GOT3 (cell line): ENCODE measurements around the gene ZNF516.
"Not testable (repeated sequence)": the region's sequence is repeated elsewhere in the genome, so short reads cannot be mapped to it uniquely, and the experiment has no call there.

Source experiments
- DNase-seq: peaks from one replicate; lab custom pipeline; 2025; ENCODE audit warnings: mixed read lengths; lab: John Stamatoyannopoulos, UW

The ZNF516 gene

DNA sequence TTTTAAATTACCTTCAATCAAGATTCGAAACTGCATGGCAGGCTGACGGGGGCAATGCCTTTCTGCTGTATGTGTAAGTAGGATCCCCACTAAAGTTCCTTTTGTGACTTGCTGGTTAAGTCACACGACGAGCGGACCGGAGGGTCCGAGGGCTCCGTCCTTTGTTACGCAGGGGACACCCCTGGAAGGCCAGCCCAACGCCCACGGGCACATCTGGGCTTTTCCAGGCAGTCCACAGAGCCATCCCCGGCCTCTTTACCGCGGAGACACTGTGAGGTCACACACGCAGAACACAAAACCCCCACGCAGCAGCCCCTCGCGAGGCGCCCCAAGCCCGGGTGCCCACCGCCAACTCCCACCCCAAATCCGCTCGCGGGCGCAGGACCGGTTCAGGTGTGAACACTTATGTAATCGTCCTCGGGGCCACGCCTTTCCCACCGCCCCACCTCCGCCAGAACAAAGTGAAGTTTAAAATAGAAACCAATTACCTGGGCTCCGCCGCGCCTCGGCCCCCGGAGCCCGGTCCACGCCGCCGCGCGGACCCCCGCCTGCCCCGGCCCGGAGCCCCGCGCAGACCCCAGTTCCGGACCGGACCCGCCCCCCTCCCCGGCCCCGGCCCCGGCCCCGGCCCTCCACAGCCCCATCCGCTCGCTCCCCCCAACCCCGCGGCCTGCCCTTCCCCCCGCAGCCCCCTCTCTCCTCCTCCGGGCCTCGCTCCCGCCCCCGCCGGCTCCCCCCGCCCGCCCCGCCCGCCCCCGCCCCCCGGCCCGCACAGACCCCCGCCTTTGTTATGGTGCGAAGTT lies 4.2 kb downstream of the ZNF516 start:
- no peak for DNase-seq

GRCh38 chr18:76490033-76490432 lies 5.0 kb downstream of the ZNF516 start:
- DNase-seq = no peak

DNA sequence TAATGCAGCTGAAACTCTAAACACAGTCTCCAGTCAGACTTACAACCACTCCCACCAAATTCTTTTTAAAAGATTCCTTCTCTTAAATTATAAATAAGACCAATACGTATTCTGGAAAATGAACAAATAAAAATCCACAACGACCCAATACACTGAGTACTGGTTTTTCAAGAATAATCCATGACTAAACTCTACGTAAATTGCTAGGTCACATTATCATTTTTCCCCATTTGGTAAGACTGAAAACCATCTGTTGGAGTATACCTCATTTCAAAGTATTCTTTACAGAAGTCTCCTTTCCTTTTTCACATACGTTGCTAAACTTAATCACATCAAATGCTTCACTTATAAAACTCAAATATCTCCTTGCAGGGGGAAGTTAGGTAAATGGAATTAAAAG lies 6.0 kb downstream of the ZNF516 start:
- no peak for DNase-seq

GRCh38 chr18:76488190-76488589 lies 6.9 kb downstream of the ZNF516 start:
- DNase-seq = no peak

DNA sequence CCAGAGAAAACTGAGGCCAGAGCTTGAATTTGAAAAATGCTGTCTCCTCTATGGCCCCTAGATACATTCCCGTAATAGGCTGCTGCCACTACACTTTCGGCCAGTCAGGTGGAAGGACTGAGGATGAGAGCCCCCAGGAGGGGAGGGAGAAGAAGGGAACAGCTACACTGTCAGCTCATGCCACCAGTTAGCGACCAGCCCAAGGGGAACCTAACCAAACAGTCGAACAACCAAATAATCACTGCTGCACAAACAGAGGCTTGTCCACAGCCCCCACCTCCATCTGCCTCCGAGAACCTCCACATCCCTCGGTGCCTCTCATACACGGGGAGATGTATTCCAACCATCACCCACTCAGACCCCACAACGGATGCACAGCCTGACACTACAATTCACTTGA lies 7.3 kb downstream of the ZNF516 start:
- no peak for DNase-seq

GRCh38 chr18:76487070-76487469 lies 8.0 kb downstream of the ZNF516 start:
- DNase-seq = no peak

DNA sequence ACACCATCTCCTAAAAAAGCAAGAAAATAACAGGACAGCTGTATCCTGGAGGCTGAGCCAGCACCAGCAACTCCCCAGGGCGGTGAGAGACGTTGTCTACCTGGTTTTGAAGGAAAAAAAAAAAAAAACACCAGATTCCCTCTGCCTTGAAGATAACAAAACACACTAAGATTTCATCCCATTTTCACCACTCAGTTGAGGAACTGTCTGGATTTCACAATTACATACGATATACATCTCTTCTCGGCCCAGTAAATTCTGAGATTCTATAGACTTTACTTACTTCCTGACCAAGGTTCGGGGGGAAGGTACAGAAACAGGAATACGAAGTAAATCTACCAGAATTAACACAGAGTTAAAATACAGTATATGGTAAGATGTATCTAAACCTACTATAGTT lies 8.5 kb downstream of the ZNF516 start:
- no peak for DNase-seq

DNA sequence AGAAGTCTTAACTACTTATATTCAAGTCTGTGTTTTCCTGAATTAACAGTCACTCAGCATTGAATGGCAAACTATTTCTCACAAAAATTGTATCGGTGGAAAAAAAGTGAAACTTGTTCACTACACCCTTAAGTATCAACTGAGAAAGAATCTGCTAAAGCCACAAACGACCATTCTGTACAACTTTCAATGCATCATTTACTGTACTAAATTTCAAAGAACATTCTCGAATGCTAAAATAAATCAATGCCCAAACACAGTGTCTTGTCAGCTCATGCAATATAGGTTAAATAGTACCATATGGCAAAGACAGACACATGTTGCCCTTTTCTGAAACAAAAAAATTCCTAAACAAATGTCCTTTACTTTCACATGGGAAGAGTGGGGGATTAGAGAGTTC lies 9.0 kb downstream of the ZNF516 start:
- no peak for DNase-seq

DNA sequence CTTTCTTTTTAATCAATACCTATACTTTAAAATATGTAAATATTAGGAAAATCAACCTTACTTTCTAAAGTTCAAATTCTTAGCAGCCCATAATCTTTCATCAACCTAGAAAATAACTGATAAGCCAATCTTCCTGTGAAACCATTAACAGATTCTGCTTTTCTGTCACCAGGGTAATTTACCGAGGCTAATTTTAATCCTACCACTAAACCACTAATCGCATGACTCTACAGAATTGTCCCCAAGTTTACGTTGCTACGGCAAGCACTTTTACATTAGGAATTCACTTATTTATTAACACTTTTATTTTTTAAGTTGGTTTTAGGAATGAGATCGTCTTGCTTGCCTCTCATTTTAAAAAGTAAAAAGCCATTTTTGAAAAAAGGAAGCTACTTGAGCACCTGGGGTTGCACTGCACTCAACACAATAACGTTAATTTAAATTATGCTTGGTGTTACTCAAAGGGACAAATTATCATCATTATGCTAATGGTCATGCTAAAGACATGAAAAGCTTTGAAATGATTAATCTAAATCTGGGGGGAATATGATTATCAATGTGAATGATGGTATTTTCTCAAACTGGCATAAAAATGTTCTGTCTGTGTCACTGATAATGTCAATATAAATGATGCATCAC lies 10.2 kb downstream of the ZNF516 start:
- no peak for DNase-seq

DNA sequence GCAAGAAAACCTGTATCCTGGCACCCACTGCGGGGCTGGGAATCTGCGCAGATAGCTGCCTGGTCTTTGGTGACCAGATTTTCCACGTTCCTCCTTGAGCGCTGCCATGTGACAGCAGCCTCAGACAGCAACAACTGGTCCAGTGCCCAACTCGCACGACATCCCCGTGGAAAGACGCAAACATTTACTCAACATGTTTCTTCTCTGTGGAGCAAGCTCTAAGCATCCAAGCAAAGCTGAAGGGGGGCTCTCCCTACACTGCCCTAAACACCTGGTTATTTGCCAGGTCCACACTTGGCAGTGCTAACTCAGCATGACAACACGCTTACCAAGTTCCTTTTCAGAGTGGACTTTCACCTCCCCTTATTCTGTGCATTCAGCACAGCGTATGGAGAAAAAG lies 11.3 kb downstream of the ZNF516 start:
- no peak for DNase-seq

DNA sequence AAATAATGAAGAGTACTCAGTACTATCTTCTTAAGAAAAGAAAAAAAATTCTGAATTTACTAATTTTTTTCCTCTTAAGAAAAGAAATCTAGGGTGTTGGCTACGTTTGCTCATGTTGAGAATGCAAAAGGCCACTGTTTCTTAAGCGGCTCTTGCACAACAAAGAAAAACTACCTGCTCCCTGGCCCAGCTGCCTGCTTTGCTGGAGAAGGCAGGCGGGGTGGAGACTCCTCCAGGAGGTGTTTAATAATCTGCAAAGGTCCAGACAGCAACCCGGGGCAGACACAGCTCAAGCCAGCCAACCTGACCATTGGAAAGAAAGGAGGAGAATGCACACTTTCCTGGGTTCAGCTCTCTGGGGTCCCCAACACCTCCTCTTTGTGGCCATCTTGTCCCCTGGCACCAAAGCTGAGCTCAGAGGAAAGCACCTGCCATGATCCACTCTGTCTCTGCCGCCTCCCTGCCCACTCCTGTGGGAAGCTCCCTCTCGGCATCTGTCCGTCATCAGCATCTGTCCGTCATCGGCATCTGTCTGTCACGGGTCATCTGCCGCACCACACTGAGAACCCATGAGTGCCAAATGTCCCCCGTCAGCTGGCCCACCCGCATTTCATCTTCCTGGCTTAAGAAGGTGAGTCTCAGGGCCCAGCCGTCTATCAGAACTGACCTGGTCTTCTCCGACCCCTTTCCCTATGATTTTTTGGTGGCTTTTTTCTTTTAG lies 11.9 kb downstream of the ZNF516 start:
- DNase-seq = no peak

GRCh38 chr18:76482267-76482666 lies 12.8 kb downstream of the ZNF516 start:
- DNase-seq = no peak

GRCh38 chr18:76480913-76481312 lies 14.1 kb downstream of the ZNF516 start:
- no peak for DNase-seq

- DNase-seq = no peak
Observed at GRCh38 chr18:76479351-76480238, 15.4 kb downstream of the ZNF516 start.

GRCh38 chr18:76476665-76477561 lies 18.1 kb downstream of the ZNF516 start:
- no peak for DNase-seq

DNA sequence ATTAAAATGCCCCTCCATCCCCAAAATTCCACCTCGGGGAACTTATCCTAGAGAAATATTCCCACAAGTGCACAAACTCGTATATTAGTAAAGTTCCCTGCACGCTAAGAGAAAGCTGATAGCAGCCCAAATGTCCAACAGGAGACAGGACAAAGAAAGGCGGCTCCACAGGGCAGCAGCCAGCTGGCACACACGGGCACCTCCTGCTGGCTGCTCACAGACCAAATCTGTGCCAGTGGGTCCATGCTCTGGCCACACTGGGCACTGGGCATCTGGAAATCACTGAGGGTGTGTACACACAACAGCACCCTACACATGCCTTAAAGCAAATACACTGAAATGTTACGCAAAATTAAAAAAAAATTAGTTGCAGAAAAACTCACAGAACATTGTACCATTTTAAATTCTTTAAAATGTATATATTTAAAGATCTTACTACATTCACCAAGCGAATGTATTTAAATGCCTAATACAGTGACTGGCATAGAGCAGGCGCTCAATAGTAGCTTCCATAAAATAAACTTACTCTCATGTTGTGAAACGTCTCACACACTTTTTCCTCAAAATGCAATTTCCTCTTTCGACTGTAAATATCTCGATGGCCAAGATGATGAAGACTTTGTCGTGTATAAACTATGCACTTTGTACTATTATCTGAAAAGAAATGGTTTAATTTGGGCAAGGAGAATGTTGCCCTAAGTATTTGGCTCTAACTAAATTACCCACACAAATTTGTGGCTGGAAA lies 19.4 kb downstream of the ZNF516 start:
- no peak for DNase-seq

GRCh38 chr18:76474824-76475223 lies 20.2 kb downstream of the ZNF516 start:
- no peak for DNase-seq

DNA sequence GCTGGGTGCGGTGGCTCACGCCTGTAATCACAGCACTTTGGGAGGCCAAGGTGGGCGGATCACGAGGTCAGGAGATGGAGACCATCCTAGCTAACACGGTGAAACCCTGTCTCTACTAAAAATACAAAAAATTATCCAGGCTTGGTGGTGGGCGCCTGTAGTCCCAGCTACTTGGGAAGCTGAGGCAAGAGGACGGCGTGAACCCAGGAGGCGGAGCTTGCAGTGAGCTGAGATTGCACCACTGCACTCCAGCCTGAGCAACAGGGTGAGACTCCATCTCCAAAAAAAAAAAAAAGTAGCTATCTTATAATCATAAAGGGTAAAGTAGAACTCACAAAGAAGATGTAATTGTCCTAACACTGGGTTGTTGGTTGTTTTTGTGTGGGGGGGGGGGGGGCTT lies 21.5 kb downstream of the ZNF516 start:
- not testable (repeated sequence) for DNase-seq

DNA sequence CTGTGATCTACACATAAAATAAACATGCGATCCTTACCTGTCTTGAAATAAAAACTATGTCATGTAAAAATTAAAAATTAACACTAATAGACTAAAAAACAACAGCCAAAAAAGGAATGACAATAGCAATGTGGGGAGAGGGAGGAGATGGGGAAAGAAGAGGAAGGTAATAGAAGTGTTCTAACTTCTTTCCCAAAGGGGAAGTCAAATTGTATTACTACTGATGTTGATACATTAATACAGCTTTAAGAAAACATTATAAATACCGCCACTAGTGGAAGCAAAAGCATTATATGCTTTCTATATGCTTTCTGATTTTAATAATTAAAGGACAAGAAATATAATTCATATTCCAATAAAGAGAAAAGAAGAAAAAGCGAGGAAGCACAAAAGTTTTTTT lies 22.2 kb downstream of the ZNF516 start:
- DNase-seq = no peak

DNA sequence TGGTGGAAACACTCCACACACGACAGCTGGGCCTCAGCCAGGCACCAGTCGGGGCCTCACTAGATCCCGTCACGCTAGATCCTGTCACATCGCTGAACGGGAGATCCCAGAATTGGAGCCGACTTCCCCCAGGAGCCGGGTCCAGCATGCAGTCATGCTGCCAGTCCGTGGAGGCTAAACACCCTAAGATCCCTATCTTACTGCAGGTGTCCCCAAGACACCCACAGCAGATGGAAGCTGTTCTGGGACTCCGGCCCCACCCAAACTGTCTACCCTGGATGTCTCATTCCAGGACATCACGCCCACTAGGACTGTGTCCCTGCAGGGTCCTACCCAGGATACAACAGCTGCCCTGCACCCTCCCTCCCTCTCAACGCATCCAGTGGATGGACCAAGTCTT lies 23.4 kb downstream of the ZNF516 start:
- no peak for DNase-seq
